Activated T-cell treated with anti-CD3 and anti-CD28 coated beads for 24 hours (primary cell): ENCODE data around the gene KLHL20.
"Not testable (repeated sequence)": the region's sequence is repeated elsewhere in the genome, so short reads cannot be mapped to it uniquely, and the experiment has no call there.

Experiments used
- DNase-seq: peaks from one replicate; pipeline ENCODE4 v3.0.0-alpha.2; 2020; ENCODE audit warnings: low read depth

KLHL20 gene

DNA sequence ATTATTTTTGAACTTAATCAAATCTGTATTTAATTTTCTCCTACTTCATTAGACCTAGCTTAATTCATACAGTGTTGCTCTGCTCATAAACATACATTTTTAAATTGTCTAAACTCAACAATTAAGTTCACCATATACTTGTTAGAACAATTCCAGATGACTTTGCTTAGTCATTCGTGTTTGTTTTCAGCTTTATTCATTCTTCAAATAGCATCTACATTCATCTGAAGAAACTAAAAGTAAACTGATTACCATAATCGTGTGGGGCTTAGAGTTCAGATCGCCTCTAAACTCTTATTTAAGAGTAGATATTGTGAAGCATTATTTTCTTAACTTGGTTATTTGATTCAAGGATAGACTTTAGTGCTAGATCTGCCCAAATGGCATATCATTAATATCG is 34.4 kb downstream of the KLHL20 start:
- no peak for DNase-seq

- no peak for DNase-seq
Observed at GRCh38 chr1:173753830-173754229, 39.0 kb downstream of the KLHL20 start.

- DNase-seq: no peak
Observed at GRCh38 chr1:173757666-173758065, 42.9 kb downstream of the KLHL20 start.

GRCh38 chr1:173758110-173758509 is 43.3 kb downstream of the KLHL20 start:
- DNase-seq: no peak

GRCh38 chr1:173758980-173759379 is 44.2 kb downstream of the KLHL20 start:
- no peak for DNase-seq

- DNase-seq: not testable (repeated sequence)
Observed at GRCh38 chr1:173764331-173764730, 49.5 kb downstream of the KLHL20 start.

GRCh38 chr1:173768206-173768605 is 53.4 kb downstream of the KLHL20 start:
- DNase-seq: no peak

- DNase-seq: no peak
Observed at GRCh38 chr1:173768827-173769226, 54.0 kb downstream of the KLHL20 start.

DNA sequence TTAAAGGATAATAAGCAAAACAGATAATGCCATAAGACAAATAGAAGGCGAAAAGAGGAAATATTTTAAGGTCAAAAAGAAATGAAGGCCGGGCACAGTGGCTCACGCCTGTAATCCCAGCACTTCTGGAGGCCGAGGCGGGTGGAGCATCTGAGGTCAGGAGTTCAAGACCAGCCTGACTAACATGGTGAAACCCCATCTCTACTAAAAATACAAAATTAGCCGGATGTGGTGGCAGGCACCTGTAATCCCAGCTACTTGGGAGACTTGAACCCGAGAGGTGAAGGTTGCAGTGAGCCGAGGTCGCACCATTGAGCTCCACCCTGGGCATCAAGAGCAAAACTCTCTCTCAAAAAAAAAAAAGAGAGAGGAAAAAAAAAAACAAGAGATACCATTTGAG is 55.5 kb downstream of the KLHL20 start:
- not testable (repeated sequence) for DNase-seq

DNA sequence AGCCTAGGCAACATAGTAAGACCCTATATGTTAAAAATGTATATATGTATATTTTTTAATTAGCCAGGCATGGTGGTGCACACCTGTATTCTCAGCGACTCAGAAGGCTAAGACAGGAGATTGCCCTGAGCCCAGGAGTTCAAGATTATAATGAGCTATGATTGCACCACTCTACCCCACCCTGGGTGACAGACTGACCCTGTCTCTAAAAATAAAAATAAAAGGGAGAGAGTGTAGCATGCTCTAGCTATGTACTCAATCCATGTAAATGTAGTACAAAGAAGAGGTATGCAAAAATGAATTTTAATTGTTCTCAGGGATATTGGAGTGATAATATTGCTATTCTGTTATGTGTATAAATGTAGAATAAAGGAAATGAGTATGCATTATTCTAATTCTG is 56.8 kb downstream of the KLHL20 start:
- DNase-seq: no peak

DNA sequence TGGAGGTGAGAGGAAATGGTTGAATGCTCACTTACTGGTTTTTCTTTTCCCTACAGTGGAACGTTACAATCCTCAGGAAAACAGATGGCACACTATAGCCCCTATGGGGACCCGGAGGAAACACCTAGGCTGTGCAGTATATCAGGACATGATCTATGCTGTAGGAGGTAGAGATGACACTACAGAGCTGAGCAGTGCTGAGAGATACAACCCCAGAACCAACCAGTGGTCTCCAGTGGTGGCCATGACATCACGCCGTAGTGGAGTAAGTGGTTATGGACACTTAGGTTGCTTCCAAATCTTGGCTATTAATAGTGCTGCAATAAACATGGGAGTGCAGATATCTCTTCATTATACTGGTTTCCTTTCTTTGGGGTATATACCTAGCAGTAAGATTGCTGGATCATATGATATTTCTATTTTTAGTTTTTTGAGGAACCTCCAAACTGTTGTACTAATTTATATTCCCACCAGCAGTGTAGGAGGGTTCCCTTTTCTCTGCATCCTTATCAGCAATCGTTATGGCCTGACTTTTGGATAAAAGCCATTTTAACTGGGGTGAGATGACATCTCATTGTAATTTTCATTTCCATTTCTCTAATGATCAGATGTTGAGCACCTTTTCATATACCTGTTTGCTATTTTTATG is 60.9 kb downstream of the KLHL20 start:
- no peak for DNase-seq

DNA sequence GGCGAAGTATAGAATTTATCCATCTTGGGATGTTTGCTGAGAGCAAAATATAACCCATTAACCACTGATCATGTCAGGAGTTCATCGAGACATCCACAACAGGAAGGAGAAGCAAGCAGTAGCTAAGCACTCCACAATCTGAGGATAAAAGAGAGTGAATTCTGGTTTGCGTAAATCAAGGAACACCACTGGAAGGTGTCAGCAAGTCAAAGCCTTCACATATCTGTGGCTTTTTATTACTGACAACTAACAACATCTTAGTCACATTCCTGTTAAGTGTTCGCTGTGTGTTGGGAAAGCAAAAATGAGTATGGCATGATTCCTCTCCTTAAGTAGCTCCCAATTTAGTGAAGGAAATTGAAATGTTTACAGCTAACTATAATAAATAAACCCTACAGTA is 65.2 kb downstream of the KLHL20 start:
- DNase-seq: no peak

- no peak for DNase-seq
Observed at GRCh38 chr1:173784997-173785396, 70.2 kb downstream of the KLHL20 start.

DNA sequence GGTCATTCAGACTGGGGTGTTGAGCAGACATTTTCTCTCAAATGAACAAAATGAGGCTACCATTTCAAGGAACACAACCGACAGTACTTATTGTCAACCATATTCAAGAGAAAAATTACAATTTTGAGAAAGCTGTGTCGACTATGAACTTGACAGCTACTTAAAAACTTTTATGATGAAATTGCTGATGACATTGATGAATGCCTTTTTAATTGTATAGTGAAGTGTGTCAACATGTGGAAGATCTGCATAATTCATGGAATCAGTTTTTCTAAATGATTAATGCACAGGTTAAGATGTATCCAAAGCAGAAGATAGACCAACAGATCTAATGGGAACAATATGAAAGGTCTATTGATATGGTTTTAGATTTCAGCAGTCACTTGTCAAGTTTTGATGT is 75.1 kb downstream of the KLHL20 start:
- no peak for DNase-seq

DNA sequence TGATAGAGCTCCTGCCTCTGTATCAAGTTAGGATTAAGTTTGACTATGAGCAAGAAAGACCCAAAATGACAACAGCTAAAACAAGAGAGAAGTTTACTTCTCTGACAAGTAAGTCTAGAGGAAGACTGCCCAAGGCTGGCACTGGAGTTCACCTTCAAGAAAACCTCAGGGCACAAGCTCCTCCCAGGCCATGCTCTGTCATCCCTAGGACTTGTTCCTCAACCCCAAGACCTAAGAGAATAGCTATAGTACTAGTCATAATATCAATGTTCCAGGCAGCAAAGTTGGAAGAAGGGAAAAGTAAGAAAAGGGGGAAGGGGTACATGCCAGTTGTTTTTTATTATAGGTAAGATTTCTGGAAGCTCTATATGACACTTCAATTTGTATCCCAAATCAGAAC is 83.3 kb downstream of the KLHL20 start:
- DNase-seq: no peak

DNA sequence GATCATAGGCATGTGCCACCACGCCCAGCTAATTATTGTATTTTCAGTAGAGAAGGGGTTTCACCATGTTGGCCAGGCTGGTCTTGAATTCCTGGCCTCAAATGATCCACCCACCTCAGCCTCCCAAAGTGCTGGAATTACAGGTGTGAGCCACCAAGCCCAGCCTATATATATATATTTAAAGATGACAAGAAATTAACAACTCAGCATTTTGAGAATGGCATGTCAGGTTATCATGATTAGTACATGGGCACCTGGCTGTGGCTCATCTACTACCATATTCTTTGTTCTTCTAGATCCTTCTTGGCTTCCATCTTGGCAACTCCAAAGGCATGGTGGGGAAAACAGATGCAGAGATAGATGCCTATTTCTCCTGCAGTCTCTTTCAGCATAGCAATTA is 85.2 kb downstream of the KLHL20 start:
- not testable (repeated sequence) for DNase-seq

- DNase-seq: no peak
Observed at GRCh38 chr1:173802961-173803360, 88.2 kb downstream of the KLHL20 start.

- not testable (repeated sequence) for DNase-seq
Observed at GRCh38 chr1:173813654-173814053, 98.9 kb downstream of the KLHL20 start.

- no peak for DNase-seq
Observed at GRCh38 chr1:173818459-173818858, 103.7 kb downstream of the KLHL20 start.

- no peak for DNase-seq
Observed at GRCh38 chr1:173821680-173822079, 106.9 kb downstream of the KLHL20 start.

GRCh38 chr1:173823781-173824314 is 109.1 kb downstream of the KLHL20 start:
- no peak for DNase-seq

GRCh38 chr1:173824315-173825081 is 109.7 kb downstream of the KLHL20 start, which contains the start of the genes CENPL and DARS2:
TSS of gene CENPL (minus strand) at chr1:173824883. CDS start at chr1:173811299, 13,584 bp downstream.
TSS of gene DARS2 (plus strand) at chr1:173824673. CDS start at chr1:173825230, 557 bp downstream.
- peak; percentile 86 for DNase-seq

DNA sequence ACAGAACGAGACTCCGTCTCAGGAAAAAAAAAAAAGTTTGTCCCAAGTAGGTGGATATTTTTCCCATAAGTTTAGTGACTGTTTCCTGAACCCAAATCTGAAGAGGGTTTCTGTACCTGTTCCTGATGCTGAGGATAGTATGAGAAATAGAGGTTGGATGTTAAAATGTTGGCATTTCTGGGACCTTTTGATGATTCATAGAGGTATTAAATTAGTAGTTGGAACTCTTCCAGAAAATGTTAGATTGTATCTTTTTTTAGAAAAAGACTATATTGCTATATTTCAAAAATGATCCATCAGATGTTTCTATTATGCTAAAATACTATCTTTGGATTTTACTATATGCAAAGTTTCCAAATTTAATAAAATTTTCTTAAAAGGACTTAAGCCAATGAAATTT is 112.8 kb downstream of the KLHL20 start:
- DNase-seq: no peak
